Measurements from ENCODE around the gene ADORA2A.
"Not testable (repeated sequence)": the region's sequence is repeated elsewhere in the genome, so short reads cannot be mapped to it uniquely, and the experiment has no call there.

ADORA2A gene

GRCh38 chr22:24489011-24489410 is 61.6 kb downstream of the ADORA2A start:
- DNase-seq (ENCODE audit: low read depth in 2 of 2) = no peak

GRCh38 chr22:24489434-24489833 is 62.0 kb downstream of the ADORA2A start:
- not testable (repeated sequence) for DNase-seq (ENCODE audit: low read depth in 2 of 2)

All from stimulated activated CD4-positive, alpha-beta T cell treated with anti-CD3 and anti-CD28 coated beads, Interleukin-4, amount 100 ng/mL, for 48 hours (primary cell).